Neural cell (in vitro differentiated cells): ENCODE measurements around the gene DBH.

Experiments used
- CTCF ChIP-seq: fragments of 450-650 bp; IDR thresholded peaks from 2 replicates; pipeline ENCODE4 v1.5.1; 2014; ENCODE audit warnings: antibody characterized with exemption, mild to moderate bottlenecking, moderate library complexity; ENCODE audit not compliant: poor library complexity, severe bottlenecking
- EP300 ChIP-seq: fragments of 450-650 bp; conservative IDR thresholded peaks from 2 replicates; pipeline ENCODE4 v1.6.1; 2014; ENCODE audit warnings: antibody characterized with exemption, mild to moderate bottlenecking, moderate library complexity; ENCODE audit not compliant: poor library complexity, severe bottlenecking
- EZH2 ChIP-seq: fragments of 200-600, 300-800 bp; shearing (Covaris generic), sonication (generic); IDR thresholded peaks from 2 replicates; pipeline ENCODE4 v1.6.1; 2014; ENCODE audit warnings: antibody characterized with exemption, low read length, borderline replicate concordance, mild to moderate bottlenecking; ENCODE audit not compliant: insufficient read depth, poor library complexity, severe bottlenecking
- MXI1 ChIP-seq: fragments of 450-650 bp; conservative IDR thresholded peaks from 2 replicates; pipeline ENCODE4 v1.6.1; 2014; ENCODE audit warnings: antibody characterized with exemption, mild to moderate bottlenecking; ENCODE audit not compliant: poor library complexity, severe bottlenecking
- POLR2AphosphoS5 ChIP-seq: IDR thresholded peaks from 2 replicates; pipeline ENCODE4 v1.6.1; 2012
- RAD21 ChIP-seq: fragments of 450-650 bp; conservative IDR thresholded peaks from 2 replicates; pipeline ENCODE4 v1.6.1; 2014; ENCODE audit warnings: antibody characterized with exemption, mild to moderate bottlenecking, moderate library complexity
- SMC3 ChIP-seq: fragments of 450-650 bp; conservative IDR thresholded peaks from 2 replicates; pipeline ENCODE4 v1.6.1; 2014; ENCODE audit warnings: antibody characterized with exemption, mild to moderate bottlenecking, moderate library complexity; ENCODE audit not compliant: poor library complexity

GRCh38 chr9:133704711-133705181 lies 68.6 kb downstream of the DBH start:
- TF ChIP-seq RAD21 = no peak
- TF ChIP-seq CTCF = no peak
- no peak for TF ChIP-seq EP300
- no peak for TF ChIP-seq POLR2AphosphoS5
- TF ChIP-seq EZH2 = no peak
- TF ChIP-seq SMC3 = no peak
- TF ChIP-seq MXI1 = no peak
